DMS114 treated with DMSO at 0.1 percent for 48 hours (cell line): Measurements from ENCODE around the gene TLR6.

Experiments used
- DNase-seq: peaks from one replicate; lab custom pipeline; 2025; ENCODE audit not compliant: unreplicated experiment; lab: John Stamatoyannopoulos, UW

Gene TLR6

GRCh38 chr4:38868059-38868960, 11.7 kb upstream of the TLR6 start:
- no peak for DNase-seq

DNA sequence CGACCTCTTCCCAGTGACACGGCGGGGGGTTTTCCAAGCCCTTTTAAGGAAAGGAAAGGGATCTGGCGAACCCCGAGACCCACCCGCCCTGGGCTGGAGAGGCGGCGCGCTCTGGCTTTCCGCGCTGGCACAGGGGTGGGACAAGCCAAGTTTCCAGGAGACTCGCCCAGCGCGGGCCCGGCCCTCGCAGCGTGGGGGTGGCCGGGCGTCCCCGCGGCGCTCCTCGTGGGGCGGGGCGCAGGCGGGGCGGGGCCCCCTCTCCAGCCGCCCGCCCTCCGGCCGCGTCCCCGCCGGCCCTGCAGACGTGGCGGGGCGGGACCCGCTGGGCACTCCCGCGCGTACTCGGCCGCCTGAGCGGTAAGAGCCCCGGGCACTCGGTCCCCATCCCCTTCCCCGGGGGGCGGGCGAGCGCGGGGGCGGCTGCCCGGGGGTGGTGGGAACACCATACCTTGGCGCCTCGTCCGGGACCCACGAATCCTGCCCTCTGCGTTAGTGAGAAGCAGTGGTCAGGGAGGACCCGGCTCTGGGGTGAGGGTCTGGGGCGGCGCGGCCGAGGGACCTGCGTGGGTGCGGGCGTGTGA, 11.0 kb upstream of the TLR6 start, which contains the start of gene FAM114A1:
Gene FAM114A1, plus strand, starts transcription at position 329 of the 581 bp plus-strand sequence. CDS start 10,273 bp downstream, outside the sequence.
- DNase-seq = peak; percentile 10

DNA sequence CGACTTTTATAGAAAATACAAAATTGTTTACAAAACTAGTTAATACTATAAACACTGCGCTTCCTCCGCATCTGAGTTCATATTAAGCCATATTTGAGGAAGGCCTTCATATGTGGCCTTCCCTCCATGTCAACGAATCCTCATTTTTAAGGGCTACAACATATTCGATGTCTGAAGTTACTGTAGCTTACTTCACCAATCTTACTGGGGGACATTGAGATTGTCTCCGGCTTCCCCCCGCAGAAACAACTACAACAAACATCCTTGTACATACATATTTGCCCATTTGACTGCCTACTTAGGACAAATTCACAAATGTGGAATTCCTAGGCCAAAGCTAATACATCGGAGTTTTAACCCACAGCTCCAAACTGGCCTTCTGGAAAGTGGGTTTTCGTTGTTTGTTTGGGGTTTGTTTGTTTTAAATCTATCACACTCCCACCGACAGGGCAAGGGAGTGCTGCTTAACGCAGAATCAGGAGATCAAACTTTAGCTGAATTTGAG, 10.4 kb upstream of the TLR6 start:
- no peak for DNase-seq

DNA sequence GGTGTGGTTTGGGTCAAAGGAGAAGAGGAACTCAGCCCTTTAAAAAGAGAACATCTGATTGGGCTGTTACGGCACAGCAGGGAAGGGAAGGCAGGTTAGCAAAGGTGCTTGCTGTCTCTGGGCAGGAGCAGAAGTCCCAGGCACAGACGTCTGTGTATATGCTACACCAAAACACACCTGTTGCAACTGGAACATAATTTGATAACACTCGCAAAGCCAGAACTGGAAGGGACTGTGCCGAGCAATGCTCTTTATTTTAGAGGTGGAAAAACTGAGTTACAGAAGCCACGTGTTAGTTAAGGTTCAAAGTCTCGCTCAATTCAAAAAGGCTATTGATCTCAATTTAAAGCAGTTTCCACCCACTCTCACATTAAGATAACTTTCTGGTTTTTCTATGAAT, 8.8 kb upstream of the TLR6 start:
- no peak for DNase-seq

- no peak for DNase-seq
These were observed 5.2 kb upstream of the TLR6 start for GRCh38 chr4:38861791-38862190.

DNA sequence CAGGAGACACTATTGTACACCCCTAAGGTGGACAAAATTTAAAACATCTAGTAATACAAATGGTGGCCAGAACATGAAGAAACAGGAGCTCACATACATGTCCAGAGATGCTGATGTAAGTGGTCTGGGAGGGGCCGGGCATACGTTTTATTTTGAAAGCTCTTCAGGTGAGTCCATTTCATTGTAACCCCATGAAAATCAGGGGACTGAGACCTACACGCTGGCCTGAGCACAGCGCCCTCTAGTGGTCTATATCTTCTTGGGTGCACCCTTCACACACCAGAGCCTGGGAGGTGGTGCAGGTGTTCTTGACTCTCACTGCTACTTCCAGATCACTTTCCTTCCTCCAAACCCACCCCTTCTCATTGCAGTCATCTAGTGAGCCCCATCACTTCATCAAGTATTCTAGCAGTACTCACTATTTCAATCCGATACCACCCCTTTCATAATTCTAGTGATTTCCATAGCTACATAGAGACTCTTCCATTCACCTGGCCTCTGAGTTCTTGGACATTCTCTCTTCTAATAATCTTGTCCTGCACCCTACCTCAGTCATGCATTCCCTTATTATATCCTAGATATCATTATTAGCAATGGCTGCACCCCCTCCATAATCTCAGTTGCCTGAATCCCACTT, 4.3 kb upstream of the TLR6 start:
- no peak for DNase-seq

DNA sequence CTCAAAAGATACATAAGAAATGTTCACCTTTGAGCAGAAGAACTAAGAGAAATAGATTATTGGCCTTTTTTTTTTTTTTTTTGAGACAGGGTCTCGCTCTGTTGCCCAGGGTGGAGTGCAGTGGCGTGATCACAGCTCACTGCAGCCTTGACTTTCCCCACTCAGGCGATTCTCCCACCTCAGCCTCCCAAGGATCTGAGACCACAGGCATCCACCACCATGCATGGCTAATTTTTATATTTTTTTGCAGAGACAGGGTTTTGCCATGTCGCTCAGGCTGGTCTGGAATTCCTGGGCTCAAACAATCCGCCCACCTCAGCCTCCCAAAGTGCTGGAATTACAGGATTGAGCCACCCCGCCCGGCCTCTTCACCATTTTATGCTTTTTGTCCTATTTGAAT, 2.9 kb upstream of the TLR6 start:
- no peak for DNase-seq

DNA sequence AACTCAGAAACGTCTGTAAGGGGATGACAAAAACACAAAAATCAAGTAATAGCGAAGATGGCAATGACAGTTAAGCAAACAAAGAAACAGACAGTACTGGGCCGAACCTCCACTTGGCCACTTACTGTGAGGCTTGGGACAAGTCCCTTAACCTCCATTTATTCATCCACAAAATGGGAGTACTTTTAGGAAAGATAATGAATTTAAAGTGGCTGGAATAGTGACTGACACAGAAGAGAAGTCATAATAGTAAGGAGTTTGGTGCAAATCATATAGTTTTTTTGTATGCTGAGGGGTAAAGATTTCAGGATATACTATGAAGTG, 1.4 kb upstream of the TLR6 start:
- no peak for DNase-seq

- DNase-seq = no peak
These were observed 908 bp upstream of the TLR6 start for GRCh38 chr4:38857354-38858096.

DNA sequence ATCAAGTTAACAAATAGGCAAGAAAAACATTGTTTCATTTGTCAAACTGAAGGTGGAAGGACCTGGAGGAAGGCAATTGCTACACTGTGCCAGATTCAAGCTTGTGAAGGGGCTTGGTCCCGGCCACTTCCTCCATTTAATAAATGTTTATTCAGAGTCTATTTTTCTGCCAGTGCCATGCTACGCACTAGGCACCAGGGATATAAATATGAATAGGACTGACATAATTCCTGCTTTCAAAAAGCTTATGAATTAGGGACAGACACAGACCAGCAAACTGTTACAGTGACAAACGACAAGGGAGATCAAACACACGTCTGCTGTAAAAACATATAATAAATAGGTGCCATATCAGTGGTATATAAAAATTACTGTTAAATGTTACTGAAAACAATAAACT, 571 bp downstream of the TLR6 start:
- DNase-seq = no peak

GRCh38 chr4:38855466-38855865, 1.2 kb downstream of the TLR6 start:
- DNase-seq = no peak

DNA sequence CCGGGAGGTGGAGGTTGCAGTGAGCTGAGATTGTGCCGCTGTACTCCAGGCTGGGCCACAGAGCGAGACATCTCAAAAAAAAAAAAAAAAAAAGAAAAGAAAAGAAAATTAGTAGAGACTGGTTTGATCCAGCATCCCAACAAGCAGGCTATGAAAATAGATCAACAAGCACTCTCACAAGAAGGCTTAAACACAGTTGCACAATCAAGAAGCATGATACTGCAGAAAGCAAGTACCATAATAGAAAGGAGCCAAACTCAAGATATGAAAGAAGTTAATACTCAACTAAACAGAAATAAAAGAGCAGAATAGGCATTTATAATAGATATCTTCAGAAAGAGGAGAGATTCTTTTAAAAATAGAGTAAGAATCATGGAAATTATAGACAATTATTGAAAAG, 10.6 kb downstream of the TLR6 start:
- DNase-seq = no peak

DNA sequence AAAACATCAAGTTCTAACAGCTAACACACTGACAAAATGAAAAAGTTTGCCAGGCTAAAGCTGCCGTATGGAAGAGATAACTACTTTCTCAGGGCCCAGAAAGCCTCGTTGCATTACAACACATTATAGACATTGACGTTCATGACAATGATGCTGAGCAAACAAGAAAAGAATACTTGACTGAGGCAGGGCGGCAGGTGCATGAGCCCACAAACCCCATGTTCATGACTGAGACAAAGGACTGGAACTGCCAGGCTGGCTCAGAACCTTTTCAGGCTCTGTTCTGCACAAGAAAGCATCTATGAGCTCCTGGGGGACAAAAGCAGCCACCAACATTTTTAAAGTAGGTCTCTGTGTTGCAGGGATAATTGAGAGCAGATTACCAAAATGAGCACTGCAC, 13.6 kb downstream of the TLR6 start:
- no peak for DNase-seq

GRCh38 chr4:38837849-38838248, 18.8 kb downstream of the TLR6 start:
- DNase-seq = no peak

DNA sequence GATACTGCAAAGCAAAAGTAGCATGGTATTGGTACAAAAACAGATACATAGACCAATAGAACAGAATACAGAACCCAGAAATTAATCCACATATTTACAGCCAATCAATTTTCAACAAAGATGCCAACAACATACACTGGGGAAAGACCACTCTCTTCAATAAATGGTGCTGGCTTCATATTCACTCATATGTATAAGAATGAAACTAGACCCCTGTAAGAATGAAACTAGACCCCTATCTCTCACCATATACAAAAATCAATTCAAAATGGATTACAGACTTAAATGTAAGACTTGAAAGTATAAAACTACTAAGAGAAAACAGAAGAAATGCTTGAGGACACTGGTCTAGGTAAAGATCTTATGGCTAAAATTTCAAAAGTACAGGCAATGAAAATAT, 19.3 kb downstream of the TLR6 start:
- no peak for DNase-seq

- DNase-seq = no peak
These were observed 22.0 kb downstream of the TLR6 start for GRCh38 chr4:38834570-38834969.

DNA sequence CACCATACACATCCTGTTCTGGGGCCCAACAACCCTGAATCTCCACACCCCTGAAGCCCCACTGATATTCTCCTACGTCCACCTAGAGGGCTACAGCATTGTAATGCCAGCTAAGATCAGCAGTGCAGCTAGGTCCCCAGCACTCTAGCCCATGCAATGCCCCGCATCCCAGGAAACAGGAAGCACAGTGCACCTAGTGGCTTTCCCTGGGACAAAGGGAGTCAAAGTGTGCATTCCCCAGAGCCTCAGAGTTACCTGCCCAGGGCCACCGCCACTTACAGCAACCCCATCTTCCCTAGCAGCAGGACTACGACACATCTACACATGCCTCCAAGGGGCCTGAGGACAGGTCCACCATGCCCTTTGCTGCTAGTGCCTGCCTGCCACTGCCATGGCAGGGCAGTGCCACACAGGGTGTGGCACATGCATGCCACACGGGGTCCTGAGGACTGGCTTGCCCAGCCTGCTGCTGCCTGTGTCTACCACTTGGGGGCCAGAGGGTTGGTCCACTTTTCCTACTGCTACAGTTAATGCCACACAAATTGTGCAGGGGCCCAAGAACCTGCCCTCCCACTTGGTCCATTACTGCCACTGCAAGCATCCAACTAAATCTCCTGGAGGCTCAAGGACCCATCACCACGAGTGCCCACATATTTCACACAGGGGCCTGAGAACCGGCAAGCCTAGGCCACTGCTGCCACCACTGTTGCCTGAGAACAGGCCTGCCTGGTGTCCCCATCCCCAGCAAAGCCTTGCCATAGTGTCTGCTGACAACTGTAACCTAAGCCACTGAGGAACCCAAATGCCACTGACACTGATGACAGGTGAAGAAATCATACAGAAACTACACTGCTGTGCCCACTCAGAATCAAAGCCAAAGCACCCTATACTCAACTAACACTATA, 23.7 kb downstream of the TLR6 start:
- no peak for DNase-seq

DNA sequence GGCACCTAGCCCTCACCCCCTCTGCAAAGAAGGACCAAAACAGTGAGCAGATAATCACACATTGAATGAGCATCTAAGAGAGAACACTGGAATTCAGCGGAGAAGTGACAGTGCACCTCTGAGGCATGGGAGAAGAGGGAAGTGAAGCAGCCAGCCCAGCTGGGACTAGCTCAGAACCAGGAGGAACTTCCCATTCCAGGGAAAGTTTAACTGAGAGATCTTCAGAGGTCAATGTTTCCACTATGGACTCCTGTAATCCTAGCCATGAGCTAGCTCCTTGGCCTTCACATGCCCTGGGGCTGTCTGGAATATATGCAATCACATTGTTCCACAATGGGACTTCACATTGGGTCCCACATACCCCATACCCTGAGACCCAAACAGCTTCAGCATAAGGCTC, 24.4 kb downstream of the TLR6 start:
- no peak for DNase-seq

GRCh38 chr4:38831653-38832052, 25.0 kb downstream of the TLR6 start:
- no peak for DNase-seq

GRCh38 chr4:38829237-38829636, 27.4 kb downstream of the TLR6 start:
- no peak for DNase-seq
